HTERT RPE-1 (cell line): ENCODE measurements around the gene PACRG.

Experiments
- in situ Hi-C: fragments of 300-500 bp; cut with MboI; formaldehyde crosslinking; loops from 4 replicates; pipeline ENCODE4 v1.14.3; 2020; ENCODE audit warnings: low sequenced_read_pairs

PACRG gene

GRCh38 chr6:162773996-162774395, 46.2 kb downstream of the PACRG start:
- in situ Hi-C loops = no loop called here

DNA sequence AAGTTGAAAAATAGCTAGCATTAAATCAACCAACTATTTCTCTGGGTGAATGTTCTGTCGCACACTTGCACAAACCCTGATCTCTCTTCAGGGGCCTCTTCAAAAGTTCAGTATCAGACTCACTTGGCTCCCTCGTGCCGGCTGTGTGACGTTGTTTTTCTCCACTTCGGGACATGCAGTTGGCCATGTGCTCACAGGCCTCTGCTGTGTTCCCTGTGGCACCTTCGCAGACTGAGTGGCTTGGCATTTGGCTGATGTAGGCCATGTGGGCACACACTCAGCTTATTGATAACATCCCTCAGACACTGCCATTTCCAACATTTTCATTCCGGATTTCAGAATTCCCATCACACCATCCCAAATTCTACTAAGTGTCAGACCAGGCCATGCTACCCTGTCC, 49.3 kb downstream of the PACRG start:
- in situ Hi-C loops = no loop called here

- in situ Hi-C loops = no loop called here
Measured at GRCh38 chr6:162778603-162779002, 50.8 kb downstream of the PACRG start.

DNA sequence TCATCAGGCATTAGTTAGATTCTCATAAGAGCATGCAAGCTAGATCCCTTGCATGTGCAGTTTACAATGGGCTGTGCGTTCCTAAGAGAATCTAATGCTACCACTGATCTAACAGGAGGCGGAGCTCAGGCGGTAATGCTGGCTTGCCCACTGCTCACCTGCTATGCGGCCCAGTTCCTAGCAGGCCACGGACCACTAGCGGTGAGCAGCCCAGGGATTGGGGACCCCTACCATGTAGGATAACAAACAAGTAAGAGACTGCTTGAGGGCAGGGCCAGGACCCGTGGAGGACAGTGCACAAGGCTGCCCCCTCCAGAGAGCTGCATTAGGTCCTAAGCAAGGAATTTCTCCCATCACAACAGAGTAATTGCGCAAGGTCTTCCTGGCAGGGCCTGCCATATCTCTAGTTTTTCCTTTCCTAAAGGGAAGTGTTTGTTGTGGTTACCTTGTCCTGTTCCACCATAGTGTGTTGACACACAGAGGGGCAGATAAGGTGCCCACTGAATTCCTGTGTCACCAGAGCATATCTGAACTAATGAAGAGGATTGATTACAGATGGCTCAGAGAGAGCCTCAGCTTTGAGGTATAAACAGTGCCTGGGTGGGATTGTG, 58.0 kb downstream of the PACRG start:
- in situ Hi-C loops = no loop called here

DNA sequence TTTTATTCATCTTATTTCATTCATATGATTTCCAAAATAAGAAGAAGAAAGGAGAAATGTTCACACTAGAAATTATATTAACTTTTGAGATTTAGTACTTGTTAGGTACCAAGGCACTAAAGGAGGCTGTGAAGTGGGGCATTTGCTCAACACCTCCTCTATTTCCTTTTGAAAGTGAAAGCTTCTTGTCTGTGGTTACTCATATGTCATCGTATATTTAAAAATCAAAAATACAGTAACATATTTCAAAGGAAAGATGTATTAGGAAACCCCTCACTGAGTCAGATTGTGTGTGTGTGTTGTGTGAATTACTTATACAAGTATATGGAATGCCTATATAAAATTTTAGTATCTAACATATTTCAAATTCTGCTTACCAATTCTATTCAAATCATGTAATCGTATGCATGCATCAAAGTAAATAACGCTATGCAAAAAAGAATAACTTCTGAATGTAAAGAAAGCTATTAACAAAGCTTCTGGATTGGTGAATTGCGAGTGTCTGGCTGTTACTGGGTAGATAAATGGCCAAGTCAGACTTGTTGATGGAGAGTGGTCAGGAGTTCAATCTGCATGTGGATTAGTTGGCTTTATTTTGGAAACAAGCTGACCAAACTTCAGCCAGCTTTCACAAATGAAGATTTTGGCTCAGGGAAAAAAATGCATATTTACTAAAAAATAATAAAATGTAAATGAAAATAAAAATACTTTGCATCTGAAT, 70.9 kb downstream of the PACRG start:
- in situ Hi-C loops = no loop called here

- in situ Hi-C loops = no loop called here
Measured at GRCh38 chr6:162814426-162814973, 86.7 kb downstream of the PACRG start.

GRCh38 chr6:162817196-162817595, 89.4 kb downstream of the PACRG start:
- in situ Hi-C loops = no loop called here

DNA sequence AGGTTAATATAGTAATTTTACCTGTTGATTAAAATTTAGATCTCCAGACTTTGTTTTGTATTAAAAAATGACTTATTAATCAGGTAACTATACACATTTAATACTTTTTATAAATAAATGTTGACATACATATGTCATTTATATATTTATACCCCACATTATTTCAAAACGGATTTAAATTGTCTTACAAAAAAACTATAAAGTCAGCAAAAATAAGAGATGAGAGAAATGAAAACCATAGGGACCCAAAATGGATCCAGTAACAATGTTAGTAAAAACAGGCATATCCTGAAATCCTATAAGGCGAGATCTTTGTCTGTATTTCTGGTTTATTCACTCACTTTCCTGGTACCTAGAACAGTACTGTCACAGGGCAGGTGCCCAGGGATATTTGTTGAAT, 91.5 kb downstream of the PACRG start:
- in situ Hi-C loops = no loop called here

GRCh38 chr6:162821102-162821501, 93.3 kb downstream of the PACRG start:
- in situ Hi-C loops = no loop called here

GRCh38 chr6:162825597-162825996, 97.8 kb downstream of the PACRG start:
- in situ Hi-C loops = no loop called here

DNA sequence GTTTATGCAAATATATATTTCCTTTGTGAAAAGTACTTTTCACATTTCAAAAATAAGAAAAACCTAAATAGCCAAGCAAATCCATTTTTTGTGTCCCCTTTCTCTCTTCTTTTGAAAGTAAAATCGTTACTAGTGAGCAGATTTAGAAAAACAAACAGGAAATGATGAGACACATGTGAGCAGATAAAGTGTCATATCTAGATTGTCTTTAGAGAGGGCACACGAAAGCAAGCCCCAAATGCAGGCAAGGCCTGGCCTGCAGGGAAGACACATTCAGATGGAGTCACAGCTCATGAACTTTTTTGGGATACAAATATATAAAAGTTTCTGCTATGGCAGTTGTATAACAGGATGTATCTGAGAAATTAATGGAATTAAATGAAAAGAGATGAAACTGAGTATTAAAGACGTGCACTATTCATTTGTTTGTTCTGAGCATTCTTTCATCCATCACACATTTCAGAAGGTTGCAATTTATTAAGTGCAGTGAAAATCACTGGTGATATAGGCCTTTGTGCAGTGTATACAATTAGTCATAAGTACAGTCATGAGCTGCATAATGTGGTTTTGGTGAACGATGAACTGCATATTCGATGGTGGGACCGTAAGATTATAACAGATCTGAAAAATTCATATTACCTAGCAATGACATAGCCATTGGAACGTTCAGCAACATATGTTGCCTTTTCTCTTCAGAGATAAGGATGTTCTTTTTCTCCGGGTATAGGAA, 101.4 kb downstream of the PACRG start:
- in situ Hi-C loops = no loop called here

- in situ Hi-C loops = no loop called here
Measured at GRCh38 chr6:162833776-162834175, 106.0 kb downstream of the PACRG start.

DNA sequence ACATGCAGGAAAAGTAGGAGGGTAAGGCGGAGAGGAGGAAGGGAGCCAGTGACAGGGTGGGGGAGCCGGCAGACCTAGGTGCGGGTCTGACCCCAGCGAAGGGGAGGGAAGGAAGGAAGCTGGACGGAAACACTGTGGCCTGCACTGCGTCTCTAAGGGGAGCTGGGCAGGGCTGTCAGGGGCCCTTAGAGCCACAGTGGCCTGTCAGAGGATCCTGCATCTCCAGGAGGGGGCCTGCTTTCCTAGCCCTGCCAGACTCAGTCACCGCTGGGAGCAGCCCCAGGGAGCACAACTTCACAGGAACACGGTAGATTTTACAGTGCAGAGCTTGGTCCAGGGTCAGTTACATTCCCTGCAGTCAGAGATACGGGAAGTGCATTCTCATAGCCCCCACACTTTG, 118.2 kb downstream of the PACRG start:
- in situ Hi-C loops = no loop called here

DNA sequence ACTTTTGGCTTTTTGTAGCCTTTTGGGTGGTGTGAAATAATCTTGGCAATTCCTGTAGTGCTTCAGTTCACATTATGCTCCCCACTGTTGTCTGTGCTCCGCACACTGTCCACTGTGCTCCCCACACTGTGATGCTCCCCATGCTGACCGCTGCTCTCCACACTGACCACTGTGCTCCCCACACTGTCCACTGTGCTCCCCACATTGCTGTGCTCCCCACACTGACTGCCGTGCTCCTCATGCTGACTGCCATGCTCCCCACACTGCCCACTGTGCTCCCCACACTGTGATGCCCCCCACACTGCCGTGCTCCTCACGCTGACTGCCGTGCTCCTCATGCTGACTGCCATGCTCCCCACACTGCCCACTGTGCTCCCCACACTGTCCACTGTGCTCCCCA, 118.9 kb downstream of the PACRG start:
- in situ Hi-C loops = no loop called here

DNA sequence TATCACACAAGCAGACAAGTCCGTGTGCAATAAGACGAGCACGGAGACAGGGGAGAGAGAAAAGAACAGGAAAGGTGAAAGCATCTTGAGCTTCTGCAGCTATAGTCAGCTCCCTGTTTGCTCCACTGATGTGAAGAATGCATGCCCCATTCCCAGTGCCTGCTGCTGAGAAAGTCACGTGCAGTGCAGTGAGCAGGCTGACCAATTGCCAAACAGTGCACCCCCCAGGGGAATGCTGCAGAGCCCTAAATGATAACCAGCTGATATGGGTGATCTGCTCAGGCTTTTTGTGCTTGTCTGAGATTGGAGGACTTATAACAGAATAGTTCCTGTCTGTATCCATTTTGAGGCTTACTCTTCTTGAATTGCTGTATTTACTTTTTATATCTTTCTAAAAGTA, 121.5 kb downstream of the PACRG start:
- in situ Hi-C loops = no loop called here

GRCh38 chr6:162852192-162852591, 124.4 kb downstream of the PACRG start:
- in situ Hi-C loops = no loop called here

- in situ Hi-C loops = no loop called here
Measured at GRCh38 chr6:162852840-162853577, 125.2 kb downstream of the PACRG start.

DNA sequence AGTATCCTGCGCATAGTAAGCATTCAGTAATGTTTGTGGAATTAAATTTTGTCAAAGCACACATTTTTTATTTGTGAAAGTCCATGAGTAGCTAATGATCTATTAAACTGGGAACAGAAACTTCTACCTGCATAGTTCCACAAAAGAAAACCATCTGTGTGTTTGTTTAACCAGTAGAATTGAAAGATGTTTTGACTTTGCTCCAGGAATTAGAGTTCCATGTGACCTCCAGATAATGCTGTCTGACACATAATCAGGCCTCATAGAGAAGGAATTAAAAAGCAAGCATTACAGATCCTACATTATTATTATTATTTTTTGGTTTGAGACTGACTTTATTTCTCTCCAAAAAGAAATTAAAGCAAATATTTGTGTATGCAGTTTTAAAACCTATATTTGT, 126.5 kb downstream of the PACRG start:
- in situ Hi-C loops = no loop called here

DNA sequence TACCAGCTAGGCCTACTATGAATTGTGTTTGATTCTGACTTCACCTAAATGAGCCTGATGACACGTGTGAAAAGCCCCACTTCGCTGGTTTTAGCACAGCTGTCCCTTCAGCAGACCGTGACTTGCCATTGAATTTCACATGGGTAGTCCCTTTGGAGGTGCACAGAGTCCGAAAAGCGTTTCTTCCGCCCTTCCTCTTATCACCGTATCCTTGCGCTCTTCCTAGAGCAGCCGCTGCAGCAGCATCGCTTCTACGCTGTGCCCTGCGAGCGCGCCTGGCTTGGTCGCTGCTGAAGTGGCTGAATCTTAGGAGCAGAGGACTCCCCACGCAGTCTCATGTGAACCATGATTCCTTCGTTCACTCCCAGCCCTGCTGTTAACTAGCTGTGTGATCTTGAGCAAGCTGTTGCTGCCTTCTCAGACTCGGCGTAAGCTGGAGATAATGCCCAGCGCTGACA, 127.0 kb downstream of the PACRG start:
- in situ Hi-C loops = no loop called here

- in situ Hi-C loops = no loop called here
Measured at GRCh38 chr6:162856885-162857284, 129.1 kb downstream of the PACRG start.

GRCh38 chr6:162857326-162857725, 129.6 kb downstream of the PACRG start:
- in situ Hi-C loops = no loop called here
